HG02981 (cell line): ENCODE data around the gene MANEAL.
"Not testable (repeated sequence)": the region's sequence is repeated elsewhere in the genome, so short reads cannot be mapped to it uniquely, and the experiment has no call there.

ENCODE experiments used
- ATAC-seq: cut with Tn5 transposase; IDR thresholded peaks from one replicate; pipeline ENCODE4 v1.9.1; 2021; ENCODE audit warnings: mild to moderate bottlenecking, moderate library complexity; ENCODE audit not compliant: unreplicated experiment

Gene MANEAL

GRCh38 chr1:37793773-37794371, at the start of gene MANEAL:
TSS of gene MANEAL (plus strand) at chr1:37793847. CDS start at chr1:37794183, 336 bp downstream.
- no peak for ATAC-seq

- ATAC-seq = no peak
These were observed 46.8 kb upstream of the MANEAL start for GRCh38 chr1:37746806-37747205.

DNA sequence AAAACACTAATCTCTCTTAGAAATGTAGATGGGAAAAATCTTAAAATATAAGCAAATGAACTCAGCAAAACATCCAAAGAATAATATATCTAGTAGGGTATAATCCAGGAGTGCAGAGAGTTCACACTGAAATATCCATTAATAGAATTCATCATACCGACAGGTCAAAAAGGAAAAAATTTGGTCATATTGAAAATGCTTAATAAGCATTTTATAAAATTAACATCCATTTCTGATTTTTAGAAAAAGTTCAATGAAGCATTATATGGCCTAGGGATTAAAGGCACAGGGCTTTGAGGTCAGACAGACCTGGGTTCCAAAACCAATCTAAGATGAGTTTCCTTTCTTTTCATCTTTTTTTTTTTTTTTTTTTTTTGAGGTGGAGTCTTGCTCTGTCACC, 45.1 kb upstream of the MANEAL start:
- ATAC-seq = no peak

GRCh38 chr1:37752213-37752582, 41.4 kb upstream of the MANEAL start:
- ATAC-seq = no peak

GRCh38 chr1:37752583-37753471, 40.8 kb upstream of the MANEAL start:
- no peak for ATAC-seq

DNA sequence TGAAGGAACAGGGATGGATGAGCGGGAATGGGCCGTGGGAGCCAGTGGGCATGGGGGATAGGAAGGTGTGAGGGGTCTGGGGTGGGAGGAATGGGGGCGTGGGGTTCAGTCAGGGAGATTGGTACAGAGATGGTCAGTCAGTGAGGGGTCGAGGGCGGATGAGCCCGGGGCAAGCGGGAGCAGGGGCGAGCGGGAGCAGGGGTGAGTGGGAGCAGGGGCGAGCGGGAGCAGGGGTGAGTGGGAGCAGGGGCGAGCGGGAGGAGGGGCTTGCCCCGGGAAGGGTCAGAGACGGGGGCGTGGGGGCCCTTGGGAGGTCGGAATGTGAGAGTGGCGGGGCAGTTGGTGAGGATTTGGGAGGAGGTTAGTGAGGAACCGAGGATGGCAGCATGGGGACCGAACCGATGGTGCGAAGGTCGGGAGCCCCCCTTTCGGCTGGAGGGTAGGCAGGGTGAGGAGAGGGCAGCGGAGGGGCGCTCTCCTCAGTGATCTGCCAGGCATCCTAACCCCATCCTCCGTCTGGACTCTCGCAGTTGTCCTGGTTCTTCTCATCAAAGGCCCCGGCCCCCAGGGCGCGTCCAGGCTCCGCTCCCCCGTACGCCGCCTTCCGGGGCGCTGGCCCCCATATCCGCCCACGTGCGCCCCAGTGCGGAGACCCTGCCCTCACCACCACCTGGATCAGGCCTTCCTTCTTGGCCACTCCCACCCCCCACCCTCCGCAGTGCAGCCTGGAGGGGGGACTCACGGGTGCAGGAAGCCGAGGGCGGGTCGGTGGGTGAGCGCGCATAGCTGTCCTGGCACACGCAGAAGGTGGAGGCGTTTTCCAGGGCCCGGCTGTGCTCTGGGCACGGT, 40.0 kb upstream of the MANEAL start:
- ATAC-seq = no peak

GRCh38 chr1:37755290-37755689, 38.4 kb upstream of the MANEAL start:
- no peak for ATAC-seq

DNA sequence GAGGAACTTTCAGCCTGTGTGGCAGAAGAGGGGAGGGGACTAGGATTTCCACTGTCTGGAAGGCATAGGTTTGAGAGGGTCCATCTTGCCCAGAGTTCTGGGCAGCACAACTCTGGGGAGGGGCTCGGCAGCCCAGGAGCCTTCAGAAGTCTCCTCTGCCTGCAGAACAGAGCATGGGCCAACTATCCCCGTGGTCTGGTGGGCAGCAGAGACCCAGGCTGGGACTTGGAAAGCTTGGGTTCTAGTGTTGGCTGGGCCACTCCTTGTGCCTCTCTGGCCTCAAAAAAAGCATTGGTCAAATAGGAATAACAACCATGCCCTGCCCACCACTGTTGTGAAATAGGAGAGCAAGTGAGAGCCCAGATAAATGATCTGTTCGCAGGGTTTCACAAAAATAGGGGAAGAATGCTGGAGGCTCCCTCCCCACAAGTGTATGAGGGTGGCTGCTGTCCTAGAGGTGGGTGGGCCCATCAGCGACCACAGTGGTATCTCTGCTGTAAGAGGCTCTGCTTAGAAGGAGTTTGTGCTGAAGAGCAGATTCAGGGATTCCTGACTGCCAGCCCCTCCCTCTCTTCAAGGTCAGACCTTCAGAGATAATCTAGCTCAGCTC, 37.6 kb upstream of the MANEAL start:
- ATAC-seq = no peak

- ATAC-seq = no peak
These were observed 34.2 kb upstream of the MANEAL start for GRCh38 chr1:37759451-37759850.

DNA sequence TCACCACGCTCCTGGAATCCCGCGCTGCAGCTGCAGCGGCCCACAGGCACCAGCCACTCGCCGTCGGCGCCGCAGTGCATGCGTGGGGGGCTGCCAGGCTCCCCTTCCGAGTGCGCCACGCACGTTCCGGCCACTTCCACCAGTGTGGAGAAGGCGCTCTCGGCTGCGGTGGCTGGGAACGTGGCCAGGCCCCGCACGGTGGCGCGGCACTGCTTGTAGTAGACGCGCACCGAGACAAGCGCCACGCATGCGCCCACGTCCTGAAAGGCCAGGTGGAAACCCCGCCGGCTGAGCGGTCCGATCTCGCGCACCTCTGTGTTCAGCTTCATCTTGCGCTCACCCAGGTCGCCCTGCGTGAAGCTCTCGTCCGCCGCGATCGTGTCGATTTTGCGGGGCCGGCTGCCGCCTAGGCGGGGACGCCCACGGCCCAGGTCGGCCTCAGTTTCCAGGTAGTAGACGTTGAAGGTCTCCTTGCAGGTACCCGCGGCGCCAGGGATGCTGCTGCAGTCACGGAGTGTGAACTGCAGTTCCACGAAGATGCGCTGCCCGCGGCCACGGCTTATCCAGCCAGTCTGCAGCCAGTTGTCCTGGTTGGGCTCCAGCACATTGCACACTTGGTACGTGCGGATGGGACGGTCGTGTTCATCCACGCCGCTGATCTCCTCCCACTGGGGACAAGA, 32.1 kb upstream of the MANEAL start:
- no peak for ATAC-seq

DNA sequence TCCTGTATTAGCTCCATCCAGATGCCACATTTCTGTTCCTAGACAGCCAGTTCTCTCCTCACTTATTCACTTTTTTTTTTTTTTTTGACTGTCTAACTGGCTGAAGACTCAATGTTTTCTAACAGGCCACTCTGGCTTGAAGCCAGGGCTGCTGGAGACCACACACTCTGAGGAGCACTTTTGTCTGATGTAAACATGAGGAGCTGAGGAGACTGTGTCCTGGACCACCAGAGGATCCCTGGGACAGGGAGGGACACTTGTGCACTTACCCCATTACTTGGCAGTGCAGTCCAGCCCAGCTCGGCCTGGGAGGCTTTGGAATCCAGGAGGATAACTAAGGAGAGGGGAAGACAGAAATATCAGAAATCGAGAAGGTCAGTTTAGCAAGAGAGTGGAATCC, 31.1 kb upstream of the MANEAL start:
- ATAC-seq = no peak

DNA sequence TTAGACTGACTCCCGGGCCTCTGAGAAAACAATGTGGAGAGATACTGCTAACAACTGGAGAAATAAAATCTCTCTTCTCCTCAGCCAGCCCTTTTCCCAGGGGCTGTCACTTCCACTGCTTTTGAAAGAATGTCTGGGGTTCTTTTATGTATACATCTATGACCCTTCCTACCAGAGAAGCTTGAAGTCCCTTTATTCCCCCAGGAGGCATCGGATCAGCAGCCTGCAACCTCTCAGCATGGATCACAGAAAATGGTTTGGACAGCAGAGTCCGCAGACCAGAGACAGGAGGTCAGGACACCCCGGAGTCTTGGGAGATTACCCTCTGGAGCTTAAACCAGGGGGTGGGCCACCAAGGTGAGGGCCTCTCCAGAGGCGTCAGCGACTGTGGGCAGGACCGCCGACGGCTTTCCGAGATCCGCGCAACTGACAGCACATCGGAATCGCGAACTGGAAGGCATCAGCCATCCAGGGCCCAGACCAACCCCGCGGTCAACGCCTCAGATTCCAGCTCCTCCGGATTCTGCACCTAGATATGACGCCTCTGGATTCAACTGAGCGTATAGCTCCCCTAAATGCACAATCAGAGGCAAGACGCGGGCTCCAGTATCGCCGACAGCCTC, 29.7 kb upstream of the MANEAL start:
- no peak for ATAC-seq

- no peak for ATAC-seq
These were observed 29.2 kb upstream of the MANEAL start for GRCh38 chr1:37764414-37764825.

DNA sequence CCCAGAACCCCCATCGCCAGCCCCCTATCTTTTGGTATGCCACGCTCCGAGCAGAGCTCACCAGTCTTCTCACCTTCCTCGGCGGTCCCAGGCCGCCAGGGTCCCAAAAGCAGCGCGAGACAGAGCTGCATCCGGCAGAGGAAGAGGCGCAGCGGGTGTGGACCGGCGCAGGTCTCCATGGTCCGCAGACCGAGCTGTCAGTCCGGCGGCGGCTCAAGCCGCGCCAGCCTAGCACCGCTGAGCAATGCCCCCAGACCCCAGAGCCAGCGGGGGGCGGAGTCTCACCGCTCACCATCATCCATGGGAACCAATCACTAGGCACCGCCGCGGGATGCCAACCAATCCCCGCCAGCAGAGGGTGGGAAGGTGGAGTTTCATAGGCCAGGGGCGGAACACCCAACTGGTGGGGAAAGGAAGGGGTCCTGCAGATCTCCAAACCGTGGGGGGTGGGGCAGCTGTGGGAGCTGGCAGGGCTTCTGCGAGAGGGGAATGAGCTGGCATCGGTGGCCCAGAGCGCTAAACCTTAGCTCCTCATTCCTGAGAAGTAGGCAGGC, 28.7 kb upstream of the MANEAL start, which contains the start of gene EPHA10:
EPHA10 (minus strand) TSS at position 233 of the 554 bp plus-strand sequence; CDS start at position 179, 54 bp downstream.
- no peak for ATAC-seq

GRCh38 chr1:37765916-37766664, 27.6 kb upstream of the MANEAL start:
- no peak for ATAC-seq

DNA sequence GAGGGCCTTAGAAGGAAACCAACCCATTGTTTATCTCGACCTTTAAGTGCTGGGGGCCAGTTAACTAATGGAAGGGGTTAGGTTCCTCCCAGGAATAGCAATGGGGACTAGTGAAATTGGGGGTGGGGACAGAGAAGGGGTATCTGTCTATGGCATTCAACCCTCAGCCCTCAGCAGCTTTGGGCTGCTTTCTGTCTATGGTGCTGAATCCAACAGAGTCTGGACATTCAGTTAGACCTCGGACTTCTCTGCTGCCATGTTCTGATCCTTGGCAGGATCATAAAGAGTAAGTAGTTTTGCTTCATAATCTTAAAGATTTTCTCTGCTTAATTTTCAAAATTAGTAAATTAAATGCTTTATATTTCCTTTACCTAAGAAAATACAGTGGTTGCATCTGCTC, 26.2 kb upstream of the MANEAL start:
- ATAC-seq = no peak

DNA sequence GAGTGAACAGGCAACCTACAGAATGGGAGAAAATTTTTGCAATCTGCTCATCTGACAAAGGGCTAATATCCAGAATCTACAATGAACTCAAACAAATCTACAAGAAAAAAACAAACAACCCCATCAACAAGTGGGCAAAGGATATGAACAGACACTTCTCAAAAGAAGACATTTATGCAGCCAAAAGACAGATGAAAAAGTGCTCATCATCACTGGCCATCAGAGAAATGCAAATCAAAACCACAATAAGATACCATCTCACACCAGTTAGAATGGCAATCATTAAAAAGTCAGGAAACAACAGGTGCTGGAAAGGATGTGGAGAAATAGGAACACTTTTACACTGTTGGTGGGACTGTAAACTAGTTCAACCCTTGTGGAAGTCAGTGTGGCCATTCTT, 22.2 kb upstream of the MANEAL start:
- not testable (repeated sequence) for ATAC-seq

DNA sequence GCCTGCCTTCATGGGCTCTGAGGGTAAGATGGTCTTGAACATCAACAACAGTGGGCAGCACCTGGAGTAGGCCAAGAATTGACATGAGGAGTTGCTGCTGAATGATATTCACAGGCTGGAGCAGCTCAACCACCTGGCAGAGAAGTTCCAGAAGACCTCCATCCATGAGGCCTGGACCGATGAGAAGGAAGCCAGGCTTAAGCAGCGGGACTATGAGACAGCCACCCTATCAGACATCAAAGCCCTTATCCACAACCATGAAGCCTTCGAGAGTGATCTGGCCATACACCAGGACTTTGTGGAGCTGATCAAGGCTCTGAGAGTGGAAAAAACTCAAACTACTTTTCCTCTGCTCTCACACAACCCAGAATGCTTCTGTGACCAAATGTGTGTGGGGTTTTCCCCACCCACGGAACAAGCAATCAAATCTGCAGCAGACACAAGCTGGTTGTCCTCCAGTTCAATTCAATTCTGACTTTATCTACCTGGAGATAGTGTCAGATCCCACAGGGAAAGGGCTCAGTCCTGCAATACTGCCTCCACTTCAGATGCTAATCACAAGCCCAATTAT, 16.6 kb upstream of the MANEAL start:
- ATAC-seq = no peak

GRCh38 chr1:37778654-37779053, 15.0 kb upstream of the MANEAL start:
- ATAC-seq = no peak
